MCF 10A (cell line): ENCODE data around the gene FEV. TPM values are rescaled to one million over a fixed set of nuclear protein-coding genes. Genes with fewer than 3 reads are reported as not detected.
A peak's percentile ranks its signal among the peaks of the same experiment; 100 is the strongest.

Experiments
- BruUV-seq: library from RNA; stranded (reverse); fragments of 400-500 nt; replicated peaks from 2 replicates; lab custom pipeline; 2021; lab: Mats Ljungman, UMichigan
- CTCF ChIA-PET: fragments of 300-600 bp; sonication (Branson Sonifier 250); formaldehyde crosslinking; extraction: SDS; loops from one replicate; lab custom pipeline; 2021; ENCODE audit warnings: antibody characterized with exemption, inconsistent platforms; lab: Yijun Ruan, JAX
- POLR2A ChIA-PET: fragments of 300-600, 350-650 bp; sonication (Branson Sonifier 250); formaldehyde crosslinking; extraction: SDS; loops from one replicate; lab custom pipeline; 2020; ENCODE audit warnings: antibody characterized with exemption, inconsistent platforms; lab: Yijun Ruan, JAX
- DNase-seq: peaks from one replicate; pipeline ENCODE4 v3.0.0-alpha.2; 2018; ENCODE audit not compliant: unreplicated experiment
- H3K27ac Mint-ChIP-seq: one replicate; pipeline ENCODE4 v1.8.0; 2022; ENCODE audit warnings: mild to moderate bottlenecking, low read depth, mixed read lengths; ENCODE audit not compliant: unreplicated experiment
- H3K27me3 Mint-ChIP-seq: one replicate; pipeline ENCODE4 v1.8.0; 2022; ENCODE audit warnings: mixed read lengths; ENCODE audit not compliant: insufficient read depth, unreplicated experiment
- H3K36me3 Mint-ChIP-seq: one replicate; pipeline ENCODE4 v1.8.0; 2022; ENCODE audit warnings: mild to moderate bottlenecking, moderate library complexity, mixed read lengths; ENCODE audit not compliant: insufficient read depth, unreplicated experiment
- H3K4me1 Mint-ChIP-seq: one replicate; pipeline ENCODE4 v1.8.0; 2022; ENCODE audit warnings: mixed read lengths; ENCODE audit not compliant: insufficient read depth, unreplicated experiment
- H3K4me3 Mint-ChIP-seq: one replicate; pipeline ENCODE4 v1.8.0; 2022; ENCODE audit warnings: mild to moderate bottlenecking, moderate library complexity, mixed read lengths; ENCODE audit not compliant: unreplicated experiment
- H3K9me3 Mint-ChIP-seq: one replicate; pipeline ENCODE4 v1.8.0; 2022; ENCODE audit warnings: mixed read lengths; ENCODE audit not compliant: unreplicated experiment
- intact Hi-C: fragments of 100-400 bp; cut with micrococcal nuclease; formaldehyde crosslinking; loops from 2 replicates; pipeline ENCODE4 v1.14.1; 2022
- total RNA-seq: library from RNA; stranded (reverse); gene quantifications from 2 replicates; pipeline ENCODE4 v1.2.3, GENCODE V29; 2022
- TF ChIP-seq, protein P1 (sequence below): fragments of 200-600 bp; IDR thresholded peaks from one replicate; pipeline ENCODE4 v1.8.0; 2022; ENCODE audit warnings: antibody characterized with exemption, mild to moderate bottlenecking; ENCODE audit not compliant: unreplicated experiment

FEV gene
- total RNA-seq, 1 experiment from 2014 or later, result not detected

- Mint-ChIP-seq H3K27ac (no peak overlapping the region), H3K36me3 (no peaks in the 10 kb centered on the region), H3K4me1 (peaks cover 13% of the 10 kb centered on the region), H3K4me3 (peak overlapping the region; percentile 70), H3K9me3 (no peaks in the 10 kb centered on the region), H3K27me3 (peaks cover 78% of the 10 kb centered on the region)
- CTCF ChIA-PET, result interaction anchor here (2.5 kb wide), 1 partner anchor 84 kb away, joined by 10 read pairs; no protein-coding TSS in a partner anchor
- intact Hi-C loops, result no loop called here
- no TSS peak for BruUV-seq
- DNase-seq, result no peak
- POLR2A ChIA-PET, result interaction anchor here (0.8 kb wide), 1 partner anchor 225 kb away, joined by 3 read pairs; no protein-coding TSS in a partner anchor
- TF ChIP-seq, protein P1, sequence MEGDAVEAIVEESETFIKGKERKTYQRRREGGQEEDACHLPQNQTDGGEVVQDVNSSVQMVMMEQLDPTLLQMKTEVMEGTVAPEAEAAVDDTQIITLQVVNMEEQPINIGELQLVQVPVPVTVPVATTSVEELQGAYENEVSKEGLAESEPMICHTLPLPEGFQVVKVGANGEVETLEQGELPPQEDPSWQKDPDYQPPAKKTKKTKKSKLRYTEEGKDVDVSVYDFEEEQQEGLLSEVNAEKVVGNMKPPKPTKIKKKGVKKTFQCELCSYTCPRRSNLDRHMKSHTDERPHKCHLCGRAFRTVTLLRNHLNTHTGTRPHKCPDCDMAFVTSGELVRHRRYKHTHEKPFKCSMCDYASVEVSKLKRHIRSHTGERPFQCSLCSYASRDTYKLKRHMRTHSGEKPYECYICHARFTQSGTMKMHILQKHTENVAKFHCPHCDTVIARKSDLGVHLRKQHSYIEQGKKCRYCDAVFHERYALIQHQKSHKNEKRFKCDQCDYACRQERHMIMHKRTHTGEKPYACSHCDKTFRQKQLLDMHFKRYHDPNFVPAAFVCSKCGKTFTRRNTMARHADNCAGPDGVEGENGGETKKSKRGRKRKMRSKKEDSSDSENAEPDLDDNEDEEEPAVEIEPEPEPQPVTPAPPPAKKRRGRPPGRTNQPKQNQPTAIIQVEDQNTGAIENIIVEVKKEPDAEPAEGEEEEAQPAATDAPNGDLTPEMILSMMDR, result no peak
Measured at GRCh38 chr2:218959761-218960308, 25.1 kb downstream of the FEV start.

GRCh38 chr2:218959141-218959731 lies 25.7 kb downstream of the FEV start, which contains the start of gene CDK5R2:
TSS of gene CDK5R2 (plus strand) at chr2:218959666. CDS start at chr2:218959821, 155 bp downstream.
- TF ChIP-seq, protein P1, result no peak
- Mint-ChIP-seq H3K4me1 (peaks cover 13% of the 10 kb centered on the region), H3K4me3 (peak within 1 kb of the TSS; percentile 70), H3K27me3 (peaks cover 80% of the 10 kb centered on the region), H3K36me3 (no peaks in the 10 kb centered on the region), H3K9me3 (no peaks in the 10 kb centered on the region), H3K27ac (no peak within 1 kb of the TSS)
- peak; percentile 82 for DNase-seq
- ChIA-PET POLR2A (interaction anchor here (0.8 kb wide), 2 partner anchors 226 to 1750 kb away, joined by 3 read pairs; no protein-coding TSS in a partner anchor), CTCF (interaction anchor here (0.5 to 2.5 kb wide), 4 partner anchors 24 to 160 kb away, joined by 3 to 10 read pairs (median 4); no protein-coding TSS in a partner anchor)
- no TSS peak for BruUV-seq
- intact Hi-C loops, result no loop called here

- Mint-ChIP-seq H3K4me1 (peaks cover 6% of the 10 kb centered on the region), H3K27me3 (peaks cover 75% of the 10 kb centered on the region), H3K9me3 (no peaks in the 10 kb centered on the region), H3K4me3 (no peak overlapping the region), H3K36me3 (no peaks in the 10 kb centered on the region), H3K27ac (no peak overlapping the region)
- intact Hi-C loops, result no loop called here
- POLR2A ChIA-PET, result interaction anchor here (0.6 to 0.8 kb wide), 2 partner anchors 299 to 1749 kb away, joined by 3 to 5 read pairs; partner anchors contain the start of genes BCS1L and ZNF142
- TF ChIP-seq, protein P1, result no peak
- no TSS peak for BruUV-seq
- CTCF ChIA-PET, result interaction anchor here (0.6 to 2.5 kb wide), 5 partner anchors 19 to 161 kb away, joined by 3 to 10 read pairs (median 5); no protein-coding TSS in a partner anchor
- DNase-seq, result no peak
Measured at GRCh38 chr2:218958276-218958675, 26.7 kb downstream of the FEV start.

- Mint-ChIP-seq H3K36me3 (no peaks in the 10 kb centered on the region), H3K4me1 (peaks cover 6% of the 10 kb centered on the region), H3K27ac (no peak overlapping the region), H3K27me3 (peaks cover 74% of the 10 kb centered on the region), H3K4me3 (no peak overlapping the region), H3K9me3 (no peaks in the 10 kb centered on the region)
- TF ChIP-seq, protein P1, result no peak
- no TSS peak for BruUV-seq
- intact Hi-C loops, result no loop called here
- DNase-seq, result no peak
- CTCF ChIA-PET, result interaction anchor here (0.6 to 2.5 kb wide), 4 partner anchors 20 to 82 kb away, joined by 4 to 10 read pairs (median 6); no protein-coding TSS in a partner anchor
- POLR2A ChIA-PET, result interaction anchor here (0.6 kb wide), 1 partner anchor 298 kb away, joined by 5 read pairs; the partner anchor contains the start of genes BCS1L and ZNF142
Measured at GRCh38 chr2:218957671-218958070, 27.3 kb downstream of the FEV start.
